ENCODE measurements around the gene RASA3.
"Not testable (repeated sequence)": the region's sequence is repeated elsewhere in the genome, so short reads cannot be mapped to it uniquely, and the experiment has no call there.

The RASA3 gene, protein sequence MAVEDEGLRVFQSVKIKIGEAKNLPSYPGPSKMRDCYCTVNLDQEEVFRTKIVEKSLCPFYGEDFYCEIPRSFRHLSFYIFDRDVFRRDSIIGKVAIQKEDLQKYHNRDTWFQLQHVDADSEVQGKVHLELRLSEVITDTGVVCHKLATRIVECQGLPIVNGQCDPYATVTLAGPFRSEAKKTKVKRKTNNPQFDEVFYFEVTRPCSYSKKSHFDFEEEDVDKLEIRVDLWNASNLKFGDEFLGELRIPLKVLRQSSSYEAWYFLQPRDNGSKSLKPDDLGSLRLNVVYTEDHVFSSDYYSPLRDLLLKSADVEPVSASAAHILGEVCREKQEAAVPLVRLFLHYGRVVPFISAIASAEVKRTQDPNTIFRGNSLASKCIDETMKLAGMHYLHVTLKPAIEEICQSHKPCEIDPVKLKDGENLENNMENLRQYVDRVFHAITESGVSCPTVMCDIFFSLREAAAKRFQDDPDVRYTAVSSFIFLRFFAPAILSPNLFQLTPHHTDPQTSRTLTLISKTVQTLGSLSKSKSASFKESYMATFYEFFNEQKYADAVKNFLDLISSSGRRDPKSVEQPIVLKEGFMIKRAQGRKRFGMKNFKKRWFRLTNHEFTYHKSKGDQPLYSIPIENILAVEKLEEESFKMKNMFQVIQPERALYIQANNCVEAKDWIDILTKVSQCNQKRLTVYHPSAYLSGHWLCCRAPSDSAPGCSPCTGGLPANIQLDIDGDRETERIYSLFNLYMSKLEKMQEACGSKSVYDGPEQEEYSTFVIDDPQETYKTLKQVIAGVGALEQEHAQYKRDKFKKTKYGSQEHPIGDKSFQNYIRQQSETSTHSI

GRCh38 chr13:114132419-114133121 lies at the start of gene RASA3:
Gene RASA3, minus strand, starts transcription at chr13:114132623. Its CDS starts 134 bp downstream, at chr13:114132489.
- DNase-seq (ENCODE audit: extremely low read depth, low read depth), result no peak
- TF ChIP-seq CTCF (IDR thresholded peaks at IDR 0.05; ENCODE audit: low read depth, low read length, missing control alignments), result no peak
- peak within 1 kb of the TSS; percentile 77 for H3K4me3 ChIP-seq (replicated peaks; ENCODE audit: low read depth, low read length)

DNA sequence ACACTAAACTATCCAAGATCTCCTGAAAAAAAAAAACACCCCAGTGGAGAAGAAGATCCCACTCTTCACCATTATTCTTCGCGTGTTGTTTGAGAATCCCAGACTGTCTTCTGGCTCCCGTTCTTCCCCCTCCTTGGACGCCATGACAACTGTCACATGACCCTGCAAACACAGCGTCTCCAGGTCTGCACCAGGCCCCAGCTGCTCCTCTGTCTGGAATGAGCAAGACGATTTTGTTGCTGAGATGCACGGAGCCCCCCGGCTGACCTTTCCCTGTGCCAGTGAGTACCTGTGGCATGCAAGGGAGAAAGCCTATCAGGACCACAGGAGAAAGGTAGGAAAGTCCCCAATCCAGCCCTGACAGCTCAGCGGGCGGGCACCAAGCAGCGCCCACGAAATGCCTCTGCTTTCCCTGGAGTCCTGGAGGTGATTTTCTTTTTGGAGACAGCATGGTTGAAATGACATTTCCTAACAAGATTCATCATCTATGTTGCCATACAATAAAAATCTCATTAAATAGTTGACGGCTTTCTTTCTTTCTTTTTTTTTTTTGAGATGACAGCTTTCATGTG lies 46.8 kb upstream of the RASA3 start, which contains the start of gene CFAP97D2:
CFAP97D2 (plus strand) TSS at position 171 of the 572 bp plus-strand sequence; CDS start at position 245, 74 bp downstream.
- no peak for TF ChIP-seq CTCF (IDR thresholded peaks at IDR 0.05; ENCODE audit: low read depth, low read length, missing control alignments)
- no peak within 1 kb of the TSS for H3K4me3 ChIP-seq (replicated peaks; ENCODE audit: low read depth, low read length)
- no peak for DNase-seq (ENCODE audit: extremely low read depth, low read depth)

GRCh38 chr13:114177245-114178010 lies 45.0 kb upstream of the RASA3 start:
- DNase-seq (ENCODE audit: extremely low read depth, low read depth), result no peak
- no peak for TF ChIP-seq CTCF (IDR thresholded peaks at IDR 0.05; ENCODE audit: low read depth, low read length, missing control alignments)
- no peak overlapping the region for H3K4me3 ChIP-seq (replicated peaks; ENCODE audit: low read depth, low read length)

GRCh38 chr13:114176359-114176902 lies 44.0 kb upstream of the RASA3 start:
- DNase-seq (ENCODE audit: extremely low read depth, low read depth); H3K4me3 ChIP-seq (replicated peaks; ENCODE audit: low read depth, low read length): not testable (repeated sequence)

GRCh38 chr13:114174529-114174961 lies 42.1 kb upstream of the RASA3 start:
- TF ChIP-seq CTCF (IDR thresholded peaks at IDR 0.05; ENCODE audit: low read depth, low read length, missing control alignments), result no peak
- no peak for DNase-seq (ENCODE audit: extremely low read depth, low read depth)
- no peak overlapping the region for H3K4me3 ChIP-seq (replicated peaks; ENCODE audit: low read depth, low read length)

- no peak for DNase-seq (ENCODE audit: extremely low read depth, low read depth)
- H3K4me3 ChIP-seq (replicated peaks; ENCODE audit: low read depth, low read length), result no peak overlapping the region
- TF ChIP-seq CTCF (IDR thresholded peaks at IDR 0.05; ENCODE audit: low read depth, low read length, missing control alignments), result no peak
These were observed 41.3 kb upstream of the RASA3 start for GRCh38 chr13:114173745-114174144.
